ENCODE measurements around the gene TREM2. TPM values are rescaled to one million over a fixed set of nuclear protein-coding genes. Genes with fewer than 3 reads are reported as not detected.

TREM2 gene
- total and polyA plus RNA-seq, 2 of the 8 experiments (the other 6 are each of a cell fraction or from before 2014, with no cell fraction given): 0.20 TPM; not detected in 1

- Histone ChIP-seq H3K4me2 (ENCODE audit: insufficient read depth in 1 of 2, low read depth in 2 of 2, low read length in 2 of 2) (no peak overlapping the region), H2BK15ac (ENCODE audit: low read length) (no peak overlapping the region), H4K91ac (replicated peaks; ENCODE audit: insufficient read length, low read length) (no peak overlapping the region), H3K18ac (ENCODE audit: extremely low read depth, low read length) (no peak overlapping the region), H2BK12ac (ENCODE audit: low read depth, low read length) (no peak overlapping the region), H3K79me1 (ENCODE audit: low read depth, low read length) (no peaks in the 10 kb centered on the region), H2AFZ (ENCODE audit: low read length) (no peak overlapping the region), H3K23ac (ENCODE audit: insufficient read length) (no peak overlapping the region), H2BK20ac (ENCODE audit: low read length) (no peak overlapping the region), H3K14ac (ENCODE audit: insufficient read length) (no peak overlapping the region), H2BK120ac (replicated peaks; ENCODE audit: low read depth, low read length) (no peak overlapping the region), H2BK5ac (ENCODE audit: low read depth, low read length) (no peak overlapping the region), H3K79me2 (ENCODE audit: control insufficient read depth in 1 of 2, insufficient read depth in 2 of 2, low read length in 2 of 2) (no peaks in the 10 kb centered on the region), H4K8ac (ENCODE audit: extremely low read depth, insufficient read depth, low read length) (no peak overlapping the region), H3K4me1 (replicated peaks in 1 of 4; ENCODE audit: control insufficient read depth in 3 of 4, insufficient read depth in 4 of 4, low read length in 3 of 4) (peaks cover 0 to 7% (median 3%) of the 10 kb centered on the region in 4 experiments; a peak in 5 of 7 replicates), H3K27me3 (replicated peaks in 1 of 4; ENCODE audit: control insufficient read depth in 3 of 4, extremely low read depth in 1 of 4, insufficient read depth in 3 of 4, low read length in 3 of 4) (no peaks in the 10 kb centered on the region; a peak in 1 of 7 replicates), H3K4ac (replicated peaks; ENCODE audit: insufficient read length, low read depth, low read length) (no peak overlapping the region), H3K23me2 (ENCODE audit: low read depth, low read length) (no peaks in the 10 kb centered on the region), H4K5ac (ENCODE audit: insufficient read length, low read depth, low read length) (no peak overlapping the region), H3K9me3 (ENCODE audit: insufficient read depth in 2 of 2, low read depth in 1 of 2, low read length in 1 of 2) (no peaks in the 10 kb centered on the region), H3K4me3 (ENCODE audit: extremely low read depth in 1 of 4, insufficient read depth in 2 of 4, low read depth in 3 of 4, low read length in 4 of 4) (no peak overlapping the region), H3K56ac (replicated peaks; ENCODE audit: insufficient read length, low read depth, low read length) (no peak overlapping the region), H3K36me3 (ENCODE audit: control insufficient read depth in 2 of 4, insufficient read depth in 4 of 4, low read length in 3 of 4) (no peaks in the 10 kb centered on the region), H3K9ac (replicated peaks in 1 of 4; ENCODE audit: extremely low read depth in 1 of 4, low read depth in 3 of 4, low read length in 3 of 4) (no peak overlapping the region), H3K27ac (ENCODE audit: low read depth, low read length) (no peak overlapping the region), H4K20me1 (replicated peaks in 1 of 2; ENCODE audit: control insufficient read depth in 1 of 2, insufficient read depth in 2 of 2, low read length in 2 of 2) (no peaks in the 10 kb centered on the region), H2AK5ac (ENCODE audit: low read depth, low read length) (no peak overlapping the region)
- ChIA-PET POLR2A (ENCODE audit: partially characterized antibody) (no interaction called here), CTCF (ENCODE audit: partially characterized antibody) (interaction anchor here (0.5 to 4.7 kb wide), 7 partner anchors 9 to 135 kb away, joined by 3 to 48 read pairs (median 5); no protein-coding TSS in a partner anchor)
- DNase-seq (ENCODE audit: low read depth in 1 of 2, low spot score in 2 of 2) (no peak), FAIRE-seq (no peak)
- 92% methylated on average over 1 of the region's 1 CpG; no CpG with 5 or more reads in 1 of the 2 experiments for WGBS, 2 experiments (ENCODE audit: extremely low coverage in 1 of 2, insufficient coverage in 1 of 2, insufficient read length in 1 of 2, insufficient replicate concordance in 2 of 2, low coverage in 1 of 2, low lambda C conversion rate in 2 of 2, missing lambda C conversion rate in 1 of 2)
- no peak for TF ChIP-seq KDM1A (IDR thresholded peaks at IDR 0.05; ENCODE audit: borderline replicate concordance, low read length)
- TF ChIP-seq BRCA1 (IDR thresholded peaks at IDR 0.05; ENCODE audit: low read depth, low read length): no peak
- no peak for TF ChIP-seq FOSL1 (IDR thresholded peaks at IDR 0.05; ENCODE audit: insufficient read depth, low read depth, low read length)
- no peak for TF ChIP-seq GABPA (IDR thresholded peaks at IDR 0.05; ENCODE audit: borderline replicate concordance, insufficient read depth, low read length)
- TF ChIP-seq KDM4A (IDR thresholded peaks at IDR 0.05; ENCODE audit: low read depth, low read length, severe bottlenecking): no peak
Measured at GRCh38 chr6:41199552-41200246, 36.8 kb upstream of the TREM2 start.
